Spleen (tissue), 11 donors: Measurements from ENCODE around the gene PCNX3. TPM values are rescaled to one million over a fixed set of nuclear protein-coding genes. Genes with fewer than 3 reads are reported as not detected.

Experiments used
- DNase-seq: peaks from one replicate; pipeline ENCODE4 v3.0.0-alpha.2; 2020
- H3K27ac ChIP-seq, 8 donors: fragments of 200-600 bp; sonication (generic) in 7 of 8; 1 replicate in 4 of 8; 2 replicates in 4 of 8; pipeline versions ENCODE4 v1.5.0 to v1.8.0; 2016 to 2021; ENCODE audit warnings: inconsistent platforms in 4 of 8, mild to moderate bottlenecking in 4 of 8, moderate library complexity in 1 of 8
- H3K27me3 ChIP-seq, 7 donors: fragments of 200-600 bp; sonication (generic) in 6 of 7; replicated peaks in 1 of 7; 1 replicate in 4 of 7; 2 replicates in 3 of 7; pipeline versions ENCODE4 v1.5.0 to v1.8.0; 2016 to 2021; ENCODE audit warnings: inconsistent platforms in 3 of 7, mild to moderate bottlenecking in 1 of 7
- H3K36me3 ChIP-seq, 6 donors: fragments of 200-600 bp; sonication (generic) in 5 of 6; 1 replicate in 4 of 6; 2 replicates in 2 of 6; pipeline versions ENCODE4 v1.5.0 to v1.8.0; 2016 to 2021; ENCODE audit warnings: inconsistent platforms in 2 of 6
- H3K4me1 ChIP-seq, 6 donors: fragments of 200-600 bp; sonication (generic) in 5 of 6; 1 replicate in 3 of 6; 2 replicates in 3 of 6; pipeline versions ENCODE4 v1.5.0 to v1.8.0; 2016 to 2021; ENCODE audit warnings: inconsistent platforms in 3 of 6
- H3K4me3 ChIP-seq, 8 donors: fragments of 200-600 bp; sonication (generic) in 7 of 8; 1 replicate in 4 of 8; 2 replicates in 4 of 8; pipeline versions ENCODE4 v1.5.0 to v1.8.0; 2016 to 2021; ENCODE audit warnings: inconsistent platforms in 4 of 8, mild to moderate bottlenecking in 4 of 8, moderate library complexity in 2 of 8
- H3K9me3 ChIP-seq, 8 donors: fragments of 200-600 bp; sonication (generic) in 7 of 8; 1 replicate in 4 of 8; 2 replicates in 4 of 8; pipeline versions ENCODE4 v1.5.0 to v1.8.0; 2016 to 2021; ENCODE audit warnings: inconsistent platforms in 4 of 8
- CTCF ChIP-seq, 11 experiments: fragments of 200-600 bp in 7 of 11; fragments of 450-650 bp in 4 of 11; sonication (generic) in 4 of 11; IDR thresholded peaks in 8 of 11; conservative IDR thresholded peaks in 3 of 11; 1 replicate in 7 of 11; 2 replicates in 4 of 11; pipeline versions ENCODE4 v1.4.0 to v1.8.0; 2016 to 2021; ENCODE audit warnings: antibody characterized with exemption in 11 of 11, inconsistent platforms in 4 of 11, mild to moderate bottlenecking in 1 of 11
- POLR2A ChIP-seq, 3 donors: fragments of 450-650 bp; IDR thresholded peaks; one replicate each; pipeline ENCODE4 v1.5.1; 2017; ENCODE audit warnings: antibody characterized with exemption in 3 of 3, mild to moderate bottlenecking in 1 of 3
- POLR2AphosphoS5 ChIP-seq, 3 donors: sonication (generic); formaldehyde crosslinking; IDR thresholded peaks; one replicate each; pipeline ENCODE4 v1.5.1; 2017; ENCODE audit warnings: antibody characterized with exemption in 3 of 3
- WGBS, 5 donors: extraction: QIAGEN DNeasy Blood & Tissue Kit in 3 of 5; methylation state at CpG; one replicate each; pipeline versions ENCODE4 v1.1.5 to v1.1.7; 2013 to 2018; 5-methylcytosine and 5-hydroxymethylcytosine counted together
- intact Hi-C: fragments of 100-400 bp; cut with DNase I; formaldehyde crosslinking; loops from one replicate; pipeline ENCODE4 v1.15.0; 2023; ENCODE audit warnings: low total_unique reads
- polyA plus RNA-seq, 3 donors: library from polyadenylated mRNA; stranded (reverse); fragments of 200-250 nt; gene quantifications; one replicate each; pipeline ENCODE4 v1.2.1, GENCODE V29; 2013
- total RNA-seq, 7 donors: library from RNA; depleted of rRNA in 3 of 7; stranded (reverse); fragments of >200 nt in 3 of 7; fragmentation: NEBNext Ultra II Directional in 4 of 7; extraction: Animal tissue kit (Norgen Biotek cat#: 25700) in 4 of 7; gene quantifications; one replicate each; pipeline versions ENCODE4 v1.1.0 to v1.2.1, GENCODE V29; 2016 to 2021
- donor health status: healthy with polysubstance abuse.
- donor health status: DM: no; HTN: no; CAD: no; lungs with moderate emphysema.
- donor health status: DM: no; HTN: no; CAD: no.
- donor health status: Bipolar disorder and iron deficiency.
- donor health status: healthy.
- donor health status: DM: no; HTN: no; CAD: no.
- donor health status: DM: yes; HTN: yes; CAD: no.

The PCNX3 gene
- total and polyA plus RNA-seq, 10 donors, result 9.2 to 51.3 (median 46.9) TPM

- no peaks in the 10 kb centered on the region for H3K9me3 ChIP-seq
- peak overlapping the region; percentile 88 to 99 (median 96) for H3K27ac ChIP-seq
- H3K36me3 ChIP-seq, result peaks cover 4 to 62% (median 35%) of the 10 kb centered on the region in 6 donors
- no peak for DNase-seq
- peak overlapping the region in 7 of 8 donors; percentile 82 to 95 (median 89) for H3K4me3 ChIP-seq
- intact Hi-C loops, result no loop called here
- TF ChIP-seq POLR2AphosphoS5 (IDR thresholded peaks at IDR 0.05) (no peak), POLR2A (IDR thresholded peaks at IDR 0.05) (no peak), CTCF (IDR thresholded peaks at IDR 0.05 in 8 of 11, conservative IDR thresholded peaks at IDR 0.05 in 3 of 11) (no peak)
- no peaks in the 10 kb centered on the region for H3K27me3 ChIP-seq
- 75 to 97% (median 93%) methylated on average over 7 of the region's 7 CpGs for WGBS, 5 donors
- H3K4me1 ChIP-seq, result peaks cover 22 to 96% (median 56%) of the 10 kb centered on the region in 6 donors
These were observed 37.4 kb upstream of the PCNX3 start for GRCh38 chr11:65578134-65578533.

- intact Hi-C loops, result no loop called here
These were observed 36.9 kb upstream of the PCNX3 start for GRCh38 chr11:65578667-65579066.

DNA sequence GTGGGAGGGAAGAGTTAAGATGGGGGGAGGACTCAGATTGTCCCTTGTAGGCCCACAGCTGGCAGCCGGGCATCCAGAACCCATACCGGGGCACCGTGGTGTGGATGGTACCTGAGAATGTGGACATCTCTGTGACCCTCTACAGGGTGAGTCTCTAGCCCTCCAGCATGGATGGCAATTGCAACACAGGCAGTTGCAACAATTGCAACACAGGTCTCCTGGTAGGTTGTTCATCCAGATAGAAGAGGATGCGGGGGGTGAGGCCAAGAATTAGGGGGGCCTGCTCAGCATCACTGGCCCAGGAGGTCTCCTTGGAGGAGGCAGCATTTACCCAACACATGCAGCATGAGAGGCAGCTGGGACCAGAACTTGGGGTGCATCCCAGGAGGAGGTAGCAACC is 36.3 kb upstream of the PCNX3 start:
- intact Hi-C loops, result no loop called here
- TF ChIP-seq CTCF (IDR thresholded peaks at IDR 0.05 in 8 of 11, conservative IDR thresholded peaks at IDR 0.05 in 3 of 11) (no peak), POLR2A (IDR thresholded peaks at IDR 0.05) (no peak)
- Histone ChIP-seq H3K4me1 (peaks cover 14 to 97% (median 50%) of the 10 kb centered on the region in 6 donors), H3K4me3 (no peak overlapping the region), H3K36me3 (peaks cover 4 to 66% (median 47%) of the 10 kb centered on the region in 6 donors), H3K27ac (peak overlapping the region in 4 of 8 donors; percentile 93 to 99 (median 97)), H3K9me3 (no peaks in the 10 kb centered on the region), H3K27me3 (no peaks in the 10 kb centered on the region)
- no peak for DNase-seq
- 58 to 89% (median 76%) methylated on average over 4 of the region's 4 CpGs for WGBS, 5 donors

More at GRCh38 chr11:65578667-65579066, 36.9 kb upstream of the PCNX3 start:
- DNase-seq, result no peak
- no peaks in the 10 kb centered on the region for H3K27me3 ChIP-seq
- H3K4me3 ChIP-seq, result peak overlapping the region in 3 of 8 donors; percentile 6 to 89 (median 88)
- peak in 1 of 3 donors; percentile 19 for TF ChIP-seq POLR2AphosphoS5 (IDR thresholded peaks at IDR 0.05)
- TF ChIP-seq POLR2A (IDR thresholded peaks at IDR 0.05), result no peak
- no peak for TF ChIP-seq CTCF (IDR thresholded peaks at IDR 0.05 in 8 of 11, conservative IDR thresholded peaks at IDR 0.05 in 3 of 11)
- peak overlapping the region in 7 of 8 donors; percentile 88 to 99 (median 97) for H3K27ac ChIP-seq
- H3K36me3 ChIP-seq, result peaks cover 4 to 63% (median 41%) of the 10 kb centered on the region in 6 donors
- H3K9me3 ChIP-seq, result no peaks in the 10 kb centered on the region
- peaks cover 17 to 96% (median 53%) of the 10 kb centered on the region in 6 donors for H3K4me1 ChIP-seq
- 79 to 96% (median 87%) methylated on average over 3 of the region's 3 CpGs for WGBS, 5 donors

DNA sequence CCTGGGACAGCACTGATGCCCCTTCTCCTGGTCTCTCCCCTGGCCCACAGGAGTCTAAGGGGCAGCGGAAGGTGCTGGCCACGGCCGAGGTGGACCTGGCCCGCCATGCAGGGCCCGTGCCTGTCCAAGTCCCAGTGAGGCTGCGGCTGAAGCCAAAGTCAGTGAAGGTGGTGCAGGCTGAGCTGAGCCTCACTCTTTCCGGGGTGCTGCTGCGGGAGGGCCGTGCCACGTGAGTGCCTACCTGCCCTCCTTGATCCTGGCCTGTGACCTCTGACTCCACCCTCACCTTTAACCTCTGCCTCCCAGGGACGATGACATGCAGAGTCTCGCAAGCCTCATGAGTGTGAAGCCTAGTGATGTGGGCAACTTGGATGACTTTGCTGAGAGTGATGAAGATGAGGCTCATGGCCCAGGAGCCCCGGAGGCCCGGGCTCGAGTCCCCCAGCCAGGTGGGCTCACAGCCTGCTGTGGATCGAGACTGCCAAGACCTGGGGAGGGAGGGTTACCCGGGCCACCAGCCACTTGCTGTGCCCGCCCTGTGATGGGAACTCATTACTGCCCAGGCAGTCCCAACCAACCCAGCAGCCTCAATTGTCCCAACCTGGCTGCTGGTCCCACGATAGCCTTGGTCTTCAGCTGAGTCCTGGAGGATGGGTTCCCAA is 35.4 kb upstream of the PCNX3 start:
- H3K27ac ChIP-seq, result peak overlapping the region in 3 of 8 donors; percentile 21 to 93 (median 52)
- intact Hi-C loops, result no loop called here
- peaks cover 4 to 75% (median 53%) of the 10 kb centered on the region in 6 donors for H3K36me3 ChIP-seq
- no peaks in the 10 kb centered on the region for H3K9me3 ChIP-seq
- WGBS, 5 donors, result 91 to 96% (median 92%) methylated on average over 10 to 19 of the region's 19 CpGs
- no peak for TF ChIP-seq CTCF (IDR thresholded peaks at IDR 0.05 in 8 of 11, conservative IDR thresholded peaks at IDR 0.05 in 3 of 11)
- peak; percentile 7 to 72 (median 40) for TF ChIP-seq POLR2AphosphoS5 (IDR thresholded peaks at IDR 0.05)
- H3K27me3 ChIP-seq, result no peaks in the 10 kb centered on the region
- peaks cover 13 to 95% (median 43%) of the 10 kb centered on the region in 6 donors for H3K4me1 ChIP-seq
- DNase-seq, result no peak
- H3K4me3 ChIP-seq, result no peak overlapping the region
